ENCODE results near the gene A2M. TPM values are rescaled to one million over a fixed set of nuclear protein-coding genes. Genes with fewer than 3 reads are reported as not detected.
"Not testable (repeated sequence)": the region's sequence is repeated elsewhere in the genome, so short reads cannot be mapped to it uniquely, and the experiment has no call there.

The A2M gene
- total RNA-seq, 1 donor from 2014 or later: not detected

DNA sequence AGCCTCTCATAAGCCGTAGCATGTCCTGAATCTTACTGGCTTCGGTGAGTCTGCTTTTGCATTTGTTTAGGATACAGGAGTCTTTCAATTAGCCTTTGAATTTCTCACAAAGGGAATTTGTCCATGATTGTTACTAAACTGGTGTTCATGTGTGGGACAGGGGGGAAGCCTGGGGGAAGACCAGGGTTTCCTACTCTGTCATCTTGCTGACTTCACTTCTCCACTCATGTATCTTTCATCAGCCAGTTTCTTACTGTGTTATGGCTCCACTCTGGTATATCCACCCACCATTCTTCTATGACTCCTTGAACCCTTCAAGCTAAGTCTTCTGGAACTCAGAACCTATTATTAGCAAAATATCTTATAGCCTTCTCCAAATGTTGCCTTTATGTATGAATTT is 31.7 kb upstream of the A2M start:
- H3K36me3 Mint-ChIP-seq (ENCODE audit: low read depth): no peaks in the 10 kb centered on the region
- no peak for DNase-seq
- no peak overlapping the region for H3K4me3 Mint-ChIP-seq
- ATAC-seq (ENCODE audit: low read depth): no peak
- peaks cover 19% of the 10 kb centered on the region for H3K9me3 Mint-ChIP-seq
- intact Hi-C loops (cut with micrococcal nuclease): no loop called here
- ChIA-PET CTCF (no interaction called here), POLR2A (no interaction called here)
- H3K4me1 Mint-ChIP-seq: no peaks in the 10 kb centered on the region
- TF ChIP-seq, protein P1, sequence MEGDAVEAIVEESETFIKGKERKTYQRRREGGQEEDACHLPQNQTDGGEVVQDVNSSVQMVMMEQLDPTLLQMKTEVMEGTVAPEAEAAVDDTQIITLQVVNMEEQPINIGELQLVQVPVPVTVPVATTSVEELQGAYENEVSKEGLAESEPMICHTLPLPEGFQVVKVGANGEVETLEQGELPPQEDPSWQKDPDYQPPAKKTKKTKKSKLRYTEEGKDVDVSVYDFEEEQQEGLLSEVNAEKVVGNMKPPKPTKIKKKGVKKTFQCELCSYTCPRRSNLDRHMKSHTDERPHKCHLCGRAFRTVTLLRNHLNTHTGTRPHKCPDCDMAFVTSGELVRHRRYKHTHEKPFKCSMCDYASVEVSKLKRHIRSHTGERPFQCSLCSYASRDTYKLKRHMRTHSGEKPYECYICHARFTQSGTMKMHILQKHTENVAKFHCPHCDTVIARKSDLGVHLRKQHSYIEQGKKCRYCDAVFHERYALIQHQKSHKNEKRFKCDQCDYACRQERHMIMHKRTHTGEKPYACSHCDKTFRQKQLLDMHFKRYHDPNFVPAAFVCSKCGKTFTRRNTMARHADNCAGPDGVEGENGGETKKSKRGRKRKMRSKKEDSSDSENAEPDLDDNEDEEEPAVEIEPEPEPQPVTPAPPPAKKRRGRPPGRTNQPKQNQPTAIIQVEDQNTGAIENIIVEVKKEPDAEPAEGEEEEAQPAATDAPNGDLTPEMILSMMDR (IDR thresholded peaks at IDR 0.05): no peak
- no peak overlapping the region for H3K27ac Mint-ChIP-seq
- H3K27me3 Mint-ChIP-seq: peaks cover 18% of the 10 kb centered on the region

DNA sequence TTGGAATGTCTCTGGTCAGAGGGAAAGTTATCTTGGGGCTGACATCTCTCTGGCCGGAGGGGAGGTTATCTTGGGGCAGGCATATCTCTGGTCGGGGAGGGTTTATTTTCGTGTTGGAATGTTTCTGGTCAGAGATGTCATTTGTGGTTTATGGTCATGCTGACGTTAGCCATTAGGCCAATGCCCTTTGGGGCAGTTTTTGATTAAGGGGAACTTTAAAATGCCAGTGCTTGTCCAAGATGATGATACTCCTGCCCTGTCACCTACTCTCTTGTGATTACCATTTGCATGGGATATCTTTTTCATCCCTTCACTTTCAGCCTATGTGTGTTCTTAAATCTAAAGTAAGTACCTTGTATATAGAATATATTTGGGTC is 29.0 kb upstream of the A2M start:
- no peaks in the 10 kb centered on the region for H3K4me1 Mint-ChIP-seq
- CTCF ChIA-PET: no interaction called here
- TF ChIP-seq, protein P1 (IDR thresholded peaks at IDR 0.05): no peak
- no peak overlapping the region for H3K27ac Mint-ChIP-seq
- H3K4me3 Mint-ChIP-seq: no peak overlapping the region
- no peaks in the 10 kb centered on the region for H3K36me3 Mint-ChIP-seq (ENCODE audit: low read depth)
- peaks cover 15% of the 10 kb centered on the region for H3K27me3 Mint-ChIP-seq
- DNase-seq (no peak), ATAC-seq (ENCODE audit: low read depth) (no peak)
- POLR2A ChIA-PET: no interaction called here
- H3K9me3 Mint-ChIP-seq: peaks cover 19% of the 10 kb centered on the region
- intact Hi-C loops (cut with micrococcal nuclease): no loop called here

DNA sequence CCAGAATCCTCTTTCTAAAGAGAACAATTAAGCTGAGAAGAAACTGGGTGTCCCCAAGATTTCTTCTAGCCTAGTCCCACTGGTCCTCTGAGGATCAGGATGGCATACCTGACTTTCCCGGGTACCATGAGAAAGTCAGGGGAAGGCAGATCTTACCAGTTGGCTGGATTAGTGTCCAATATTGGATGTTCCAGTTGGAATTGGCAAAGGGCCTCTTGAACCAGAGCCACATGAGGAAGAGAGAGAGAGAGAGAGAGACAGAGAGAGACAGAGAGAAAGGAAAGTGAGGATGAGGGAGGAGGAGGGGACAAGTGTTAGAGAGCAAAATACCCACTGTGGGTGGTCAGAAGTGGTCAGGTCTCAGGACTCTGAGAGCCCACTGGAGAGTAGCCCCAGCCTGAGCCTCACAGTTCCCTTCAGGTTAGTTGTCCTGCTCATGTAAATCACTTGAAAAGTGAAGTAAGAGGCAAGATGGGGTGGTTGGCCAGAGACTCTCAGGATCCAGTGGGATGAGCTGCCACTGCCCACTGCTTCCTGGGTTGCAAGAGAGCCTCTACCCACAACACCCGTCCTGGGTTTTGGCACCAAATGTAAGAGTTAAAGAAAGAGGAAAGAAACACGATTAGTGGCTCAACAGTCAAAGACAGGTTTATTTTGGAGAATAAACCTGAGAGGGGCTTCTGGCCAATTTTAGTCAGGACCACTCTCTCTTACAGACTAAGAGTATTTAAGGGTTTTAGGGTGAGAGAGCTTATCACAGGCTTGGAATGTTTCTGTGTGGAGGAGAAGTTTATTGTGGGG is 28.4 kb upstream of the A2M start:
- Mint-ChIP-seq H3K36me3 (ENCODE audit: low read depth) (no peaks in the 10 kb centered on the region), H3K27ac (no peak overlapping the region), H3K4me3 (no peak overlapping the region), H3K27me3 (peaks cover 12% of the 10 kb centered on the region), H3K9me3 (peaks cover 19% of the 10 kb centered on the region), H3K4me1 (no peaks in the 10 kb centered on the region)
- no peak for ATAC-seq (ENCODE audit: low read depth)
- CTCF ChIA-PET: no interaction called here
- TF ChIP-seq, protein P1 (IDR thresholded peaks at IDR 0.05): no peak
- POLR2A ChIA-PET: no interaction called here
- DNase-seq: no peak
- intact Hi-C loops (cut with micrococcal nuclease): no loop called here

DNA sequence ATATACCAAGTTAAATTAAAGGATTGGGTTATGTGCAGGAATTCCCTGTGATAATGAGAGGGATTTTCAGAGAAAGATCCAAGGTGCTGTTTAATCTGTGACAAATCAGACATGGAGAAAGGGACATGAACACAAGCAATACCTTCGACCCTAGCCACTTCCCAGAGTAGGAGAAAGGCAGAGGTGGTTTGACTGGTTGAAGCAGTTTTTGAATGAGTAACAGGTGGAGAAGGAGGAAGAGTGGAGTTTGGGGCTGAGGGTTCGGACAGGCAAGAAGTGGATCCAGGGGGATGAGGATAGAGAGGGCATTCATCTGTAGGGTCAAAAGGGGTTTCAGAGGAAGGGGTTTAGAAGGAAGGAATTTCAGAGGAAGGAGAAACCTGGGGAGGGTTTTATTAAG is 27.4 kb upstream of the A2M start:
- DNase-seq (no peak), ATAC-seq (ENCODE audit: low read depth) (no peak)
- intact Hi-C loops (cut with micrococcal nuclease): no loop called here
- Mint-ChIP-seq H3K27ac (no peak overlapping the region), H3K4me3 (no peak overlapping the region), H3K9me3 (peaks cover 19% of the 10 kb centered on the region), H3K4me1 (no peaks in the 10 kb centered on the region), H3K27me3 (peaks cover 11% of the 10 kb centered on the region), H3K36me3 (ENCODE audit: low read depth) (no peaks in the 10 kb centered on the region)
- TF ChIP-seq, protein P1 (IDR thresholded peaks at IDR 0.05): no peak
- CTCF ChIA-PET: no interaction called here
- POLR2A ChIA-PET: no interaction called here

DNA sequence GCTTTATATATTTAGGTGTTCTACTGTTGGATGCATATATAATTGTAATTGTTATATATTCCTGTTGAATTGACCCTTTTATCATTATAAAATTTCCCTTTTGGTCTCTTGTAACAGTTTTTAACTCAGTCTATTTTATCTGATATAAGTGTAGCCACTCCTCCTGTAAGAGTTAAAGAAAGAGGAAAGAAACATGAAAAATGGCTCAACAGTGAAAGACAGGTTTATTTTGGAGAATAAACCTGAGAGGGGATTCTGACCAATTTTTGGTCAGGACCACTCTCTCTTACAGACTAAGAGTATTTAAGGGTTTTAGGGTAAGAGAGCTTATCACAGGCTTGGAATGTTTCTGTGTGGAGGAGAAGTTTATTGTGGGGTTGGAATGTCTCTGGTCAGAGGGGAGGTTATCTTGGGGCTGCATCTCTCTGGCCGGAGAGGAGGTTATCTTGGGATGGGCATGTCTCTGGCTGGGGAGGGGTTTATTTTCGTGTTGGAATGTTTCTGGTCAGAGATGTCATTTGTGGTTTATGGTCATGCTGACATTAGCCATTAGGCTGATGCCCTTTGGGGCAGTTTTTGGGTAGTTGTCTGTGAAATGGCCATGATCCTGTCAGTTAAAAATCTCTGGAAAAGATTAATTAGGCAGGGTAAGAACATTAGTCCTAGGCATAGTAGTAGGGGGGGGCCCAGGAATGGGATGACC is 24.0 kb upstream of the A2M start:
- H3K27me3 Mint-ChIP-seq: peaks cover 14% of the 10 kb centered on the region
- H3K9me3 Mint-ChIP-seq; H3K4me1 Mint-ChIP-seq; CTCF ChIA-PET; H3K36me3 Mint-ChIP-seq (ENCODE audit: low read depth); DNase-seq; POLR2A ChIA-PET; H3K4me3 Mint-ChIP-seq; ATAC-seq (ENCODE audit: low read depth); intact Hi-C loops (cut with micrococcal nuclease); H3K27ac Mint-ChIP-seq: not testable (repeated sequence)

Data from activated B cell treated with CpG ODN at 0.5 μM for 24 hours (primary cell).